ENCODE results near the gene ICAM4. TPM values are rescaled to one million over a fixed set of nuclear protein-coding genes. Genes with fewer than 3 reads are reported as not detected.

Gene ICAM4
- total RNA-seq, 1 donor from 2014 or later: not detected

DNA sequence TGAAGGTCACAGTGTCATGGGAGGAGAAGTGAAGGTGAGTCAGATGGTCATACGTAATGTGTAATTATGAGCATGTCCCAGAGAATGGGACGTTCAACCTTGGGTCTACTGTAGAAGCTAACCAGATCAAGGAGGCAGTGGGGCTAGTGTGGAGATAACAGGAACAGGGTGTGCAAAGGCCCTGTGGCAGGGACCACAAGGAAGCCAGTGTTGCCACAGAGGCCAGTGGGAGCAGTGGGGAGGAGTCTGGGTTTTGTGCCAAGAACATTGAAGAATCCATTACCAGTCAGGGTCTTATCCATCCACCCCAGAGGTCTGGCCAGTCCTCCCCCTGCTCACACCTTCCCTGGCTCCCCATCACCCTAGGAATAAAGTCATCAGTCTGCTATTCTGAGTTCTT lies 31.4 kb upstream of the ICAM4 start:
- no peak overlapping the region for H3K4me3 Mint-ChIP-seq (ENCODE audit: unreplicated experiment)

DNA sequence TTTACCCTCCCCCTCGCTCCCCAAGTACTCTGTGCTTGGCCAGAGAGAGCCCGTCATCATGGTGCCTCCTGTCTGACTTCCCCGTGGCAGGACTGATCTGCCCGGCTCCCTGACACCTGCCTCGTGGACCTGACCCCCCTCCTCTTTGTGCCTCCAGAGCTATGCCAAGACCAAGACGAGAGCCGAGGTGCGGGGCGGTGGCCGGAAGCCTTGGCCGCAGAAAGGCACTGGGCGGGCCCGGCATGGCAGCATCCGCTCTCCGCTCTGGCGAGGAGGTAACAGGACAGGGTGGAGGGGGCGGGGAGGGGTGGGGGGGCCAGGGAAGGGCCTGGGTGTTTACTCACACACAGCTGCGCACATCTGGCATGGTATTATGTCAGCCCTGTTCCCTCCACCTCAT lies 30.2 kb upstream of the ICAM4 start:
- peaks cover 11% of the 10 kb centered on the region for H3K4me1 Mint-ChIP-seq (ENCODE audit: unreplicated experiment)
- no peak for DNase-seq (ENCODE audit: extremely low spot score, unreplicated experiment)
- TF ChIP-seq, protein P1, sequence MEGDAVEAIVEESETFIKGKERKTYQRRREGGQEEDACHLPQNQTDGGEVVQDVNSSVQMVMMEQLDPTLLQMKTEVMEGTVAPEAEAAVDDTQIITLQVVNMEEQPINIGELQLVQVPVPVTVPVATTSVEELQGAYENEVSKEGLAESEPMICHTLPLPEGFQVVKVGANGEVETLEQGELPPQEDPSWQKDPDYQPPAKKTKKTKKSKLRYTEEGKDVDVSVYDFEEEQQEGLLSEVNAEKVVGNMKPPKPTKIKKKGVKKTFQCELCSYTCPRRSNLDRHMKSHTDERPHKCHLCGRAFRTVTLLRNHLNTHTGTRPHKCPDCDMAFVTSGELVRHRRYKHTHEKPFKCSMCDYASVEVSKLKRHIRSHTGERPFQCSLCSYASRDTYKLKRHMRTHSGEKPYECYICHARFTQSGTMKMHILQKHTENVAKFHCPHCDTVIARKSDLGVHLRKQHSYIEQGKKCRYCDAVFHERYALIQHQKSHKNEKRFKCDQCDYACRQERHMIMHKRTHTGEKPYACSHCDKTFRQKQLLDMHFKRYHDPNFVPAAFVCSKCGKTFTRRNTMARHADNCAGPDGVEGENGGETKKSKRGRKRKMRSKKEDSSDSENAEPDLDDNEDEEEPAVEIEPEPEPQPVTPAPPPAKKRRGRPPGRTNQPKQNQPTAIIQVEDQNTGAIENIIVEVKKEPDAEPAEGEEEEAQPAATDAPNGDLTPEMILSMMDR (IDR thresholded peaks at IDR 0.05): no peak

More for the DNA sequence above, 31.4 kb upstream of the ICAM4 start:
- Mint-ChIP-seq H3K36me3 (ENCODE audit: unreplicated experiment) (peaks cover 18% of the 10 kb centered on the region), H3K4me1 (ENCODE audit: unreplicated experiment) (peaks cover 14% of the 10 kb centered on the region), H3K27me3 (ENCODE audit: unreplicated experiment) (no peaks in the 10 kb centered on the region), H3K9me3 (ENCODE audit: unreplicated experiment) (no peaks in the 10 kb centered on the region), H3K27ac (ENCODE audit: unreplicated experiment) (no peak overlapping the region)
- TF ChIP-seq, protein P1 (IDR thresholded peaks at IDR 0.05): no peak
- no peak for DNase-seq (ENCODE audit: extremely low spot score, unreplicated experiment)

DNA sequence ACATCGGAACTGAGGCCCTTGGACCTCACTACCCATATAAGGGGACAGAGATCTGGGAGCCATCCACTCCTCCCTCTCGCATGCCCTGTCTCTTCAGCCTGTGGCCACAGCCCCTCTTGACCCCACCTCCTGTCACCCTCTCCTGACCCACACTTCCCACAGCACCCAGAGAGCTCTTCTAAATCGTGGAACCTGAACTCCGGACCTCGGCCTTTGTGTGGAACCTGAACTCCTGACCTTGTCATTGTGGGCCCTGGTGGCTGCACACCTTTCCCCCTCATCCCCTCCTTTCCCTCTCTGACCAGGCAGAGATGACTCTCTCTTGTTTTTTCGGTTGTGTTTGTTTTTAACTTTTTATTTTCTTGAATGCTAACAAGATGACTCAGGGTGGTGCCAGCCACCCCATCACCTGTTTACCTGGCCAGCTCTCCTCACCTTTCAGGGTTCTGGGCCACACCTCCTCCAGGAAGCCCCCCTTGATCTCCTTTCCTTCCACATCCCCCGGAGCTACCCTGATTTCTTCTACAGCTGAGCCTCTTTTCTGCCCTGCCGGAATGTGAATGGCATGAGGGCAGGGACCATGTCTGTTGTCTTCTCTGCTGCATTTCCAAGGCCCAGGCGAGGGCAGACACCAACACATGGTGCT lies 29.7 kb upstream of the ICAM4 start:
- TF ChIP-seq, protein P1 (IDR thresholded peaks at IDR 0.05): no peak
- peaks cover 18% of the 10 kb centered on the region for H3K36me3 Mint-ChIP-seq (ENCODE audit: unreplicated experiment)
- H3K4me3 Mint-ChIP-seq (ENCODE audit: unreplicated experiment): no peak overlapping the region
- no peaks in the 10 kb centered on the region for H3K9me3 Mint-ChIP-seq (ENCODE audit: unreplicated experiment)
- DNase-seq (ENCODE audit: extremely low spot score, unreplicated experiment): no peak
- H3K4me1 Mint-ChIP-seq (ENCODE audit: unreplicated experiment): peaks cover 9% of the 10 kb centered on the region
- H3K27ac Mint-ChIP-seq (ENCODE audit: unreplicated experiment): no peak overlapping the region
- no peaks in the 10 kb centered on the region for H3K27me3 Mint-ChIP-seq (ENCODE audit: unreplicated experiment)

More for the DNA sequence above, 30.2 kb upstream of the ICAM4 start:
- H3K36me3 Mint-ChIP-seq (ENCODE audit: unreplicated experiment): peaks cover 18% of the 10 kb centered on the region
- no peaks in the 10 kb centered on the region for H3K9me3 Mint-ChIP-seq (ENCODE audit: unreplicated experiment)
- H3K27me3 Mint-ChIP-seq (ENCODE audit: unreplicated experiment): no peaks in the 10 kb centered on the region
- no peak overlapping the region for H3K4me3 Mint-ChIP-seq (ENCODE audit: unreplicated experiment)
- H3K27ac Mint-ChIP-seq (ENCODE audit: unreplicated experiment): no peak overlapping the region

DNA sequence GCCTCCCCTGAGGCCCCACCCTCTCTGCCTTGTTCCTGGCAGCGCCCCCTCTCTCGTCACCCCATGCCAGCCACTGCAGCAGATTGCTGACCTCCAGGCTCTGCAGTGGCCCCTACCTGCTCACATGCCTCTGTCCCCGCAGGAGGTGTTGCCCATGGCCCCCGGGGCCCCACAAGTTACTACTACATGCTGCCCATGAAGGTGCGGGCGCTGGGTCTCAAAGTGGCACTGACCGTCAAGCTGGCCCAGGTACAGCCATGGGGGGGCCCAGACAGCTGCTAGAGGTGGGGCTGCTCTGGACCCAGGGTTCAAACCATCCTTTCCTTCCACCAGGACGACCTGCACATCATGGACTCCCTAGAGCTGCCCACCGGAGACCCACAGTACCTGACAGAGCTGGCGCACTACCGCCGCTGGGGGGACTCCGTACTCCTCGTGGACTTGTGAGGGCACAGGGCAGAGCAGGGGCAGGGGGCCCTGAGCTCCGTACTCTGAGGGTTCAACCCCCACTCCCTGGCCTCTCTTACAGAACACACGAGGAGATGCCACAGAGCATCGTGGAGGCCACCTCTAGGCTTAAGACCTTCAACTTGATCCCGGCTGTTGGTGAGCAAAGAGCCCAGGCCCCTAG lies 28.6 kb upstream of the ICAM4 start:
- peaks cover 18% of the 10 kb centered on the region for H3K36me3 Mint-ChIP-seq (ENCODE audit: unreplicated experiment)
- TF ChIP-seq, protein P1 (IDR thresholded peaks at IDR 0.05): no peak
- peaks cover under 1% of the 10 kb centered on the region for H3K4me1 Mint-ChIP-seq (ENCODE audit: unreplicated experiment)
- no peak for DNase-seq (ENCODE audit: extremely low spot score, unreplicated experiment)
- no peaks in the 10 kb centered on the region for H3K9me3 Mint-ChIP-seq (ENCODE audit: unreplicated experiment)
- H3K4me3 Mint-ChIP-seq (ENCODE audit: unreplicated experiment): no peak overlapping the region
- no peaks in the 10 kb centered on the region for H3K27me3 Mint-ChIP-seq (ENCODE audit: unreplicated experiment)
- H3K27ac Mint-ChIP-seq (ENCODE audit: unreplicated experiment): no peak overlapping the region

DNA sequence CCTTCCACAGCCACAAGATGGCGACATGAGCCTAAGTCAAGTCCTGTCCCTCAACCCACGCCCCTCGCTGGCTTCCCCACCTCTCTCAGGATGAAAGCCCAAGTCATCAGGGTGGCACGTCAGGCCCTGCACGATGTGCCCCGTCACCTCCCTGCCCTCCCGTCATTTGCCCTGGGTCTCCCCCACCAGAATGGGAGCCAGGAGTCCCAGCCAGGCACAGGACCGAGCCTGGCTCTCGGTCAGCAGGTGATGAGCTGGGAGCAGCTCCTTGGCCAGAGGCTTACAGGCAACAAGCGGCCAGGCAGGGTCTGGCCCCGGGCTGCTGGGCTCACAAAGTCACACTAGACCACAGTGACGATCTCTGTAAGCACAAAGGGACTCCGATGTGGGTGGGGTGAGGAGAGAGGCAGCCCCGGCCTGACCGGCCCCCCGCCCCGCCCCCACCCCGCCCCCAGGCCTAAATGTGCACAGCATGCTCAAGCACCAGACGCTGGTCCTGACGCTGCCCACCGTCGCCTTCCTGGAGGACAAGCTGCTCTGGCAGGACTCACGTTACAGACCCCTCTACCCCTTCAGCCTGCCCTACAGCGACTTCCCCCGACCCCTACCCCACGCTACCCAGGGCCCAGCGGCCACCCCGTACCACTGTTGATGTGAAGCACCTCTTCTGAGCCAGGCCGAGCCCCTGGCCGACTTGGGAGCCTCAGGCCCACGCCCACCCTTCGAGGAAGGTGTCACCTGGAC lies 27.4 kb upstream of the ICAM4 start:
- DNase-seq (ENCODE audit: extremely low spot score, unreplicated experiment): peak; percentile 92
- peaks cover 15% of the 10 kb centered on the region for H3K36me3 Mint-ChIP-seq (ENCODE audit: unreplicated experiment)
- H3K4me3 Mint-ChIP-seq (ENCODE audit: unreplicated experiment): no peak overlapping the region
- no peaks in the 10 kb centered on the region for H3K9me3 Mint-ChIP-seq (ENCODE audit: unreplicated experiment)
- H3K4me1 Mint-ChIP-seq (ENCODE audit: unreplicated experiment): no peaks in the 10 kb centered on the region
- H3K27me3 Mint-ChIP-seq (ENCODE audit: unreplicated experiment): no peaks in the 10 kb centered on the region
- no peak overlapping the region for H3K27ac Mint-ChIP-seq (ENCODE audit: unreplicated experiment)
- TF ChIP-seq, protein P1 (IDR thresholded peaks at IDR 0.05): peak; percentile 76
